Hematopoietic multipotent progenitor cell treated with erythropoietin and hydrocortisone succinate and interleukin-3 and kit ligand, for 15 days (in vitro differentiated cells): Measurements from ENCODE around the gene PCDHGB1.
"Not testable (repeated sequence)": the region's sequence is repeated elsewhere in the genome, so short reads cannot be mapped to it uniquely, and the experiment has no call there.

Experiments used
- DNase-seq: peaks from one replicate; pipeline ENCODE4 v3.0.0-alpha.2; 2015; ENCODE audit warnings: low spot score

Gene PCDHGB1

GRCh38 chr5:141383345-141383744, 33.4 kb downstream of the PCDHGB1 start:
- no peak for DNase-seq

- no peak for DNase-seq
Observed at GRCh38 chr5:141384471-141385267, 34.8 kb downstream of the PCDHGB1 start.

- DNase-seq: not testable (repeated sequence)
Observed at GRCh38 chr5:141387557-141388311, 37.8 kb downstream of the PCDHGB1 start, which contains the start of gene PCDHGB4. PCDHGB4 (plus strand) TSS chr5:141387698; CDS start chr5:141387885, 187 bp downstream.

- no peak for DNase-seq
Observed at GRCh38 chr5:141388661-141389060, 38.8 kb downstream of the PCDHGB1 start.

- no peak for DNase-seq
Observed at GRCh38 chr5:141389153-141390042, 39.5 kb downstream of the PCDHGB1 start.

- no peak for DNase-seq
Observed at GRCh38 chr5:141392429-141393198, 42.7 kb downstream of the PCDHGB1 start, which contains the start of gene PCDHGA8. PCDHGA8 (plus strand) TSS chr5:141392633; CDS start chr5:141392814, 181 bp downstream.

GRCh38 chr5:141393267-141393666, 43.4 kb downstream of the PCDHGB1 start:
- no peak for DNase-seq

GRCh38 chr5:141394401-141395187, 44.7 kb downstream of the PCDHGB1 start:
- DNase-seq: not testable (repeated sequence)

GRCh38 chr5:141397756-141398551, 48.1 kb downstream of the PCDHGB1 start, which contains the start of gene PCDHGB5:
PCDHGB5 (plus strand) TSS chr5:141397947; CDS start chr5:141398128, 181 bp downstream.
- not testable (repeated sequence) for DNase-seq

- DNase-seq: no peak
Observed at GRCh38 chr5:141398608-141399007, 48.7 kb downstream of the PCDHGB1 start.

- no peak for DNase-seq
Observed at GRCh38 chr5:141399555-141400258, 49.8 kb downstream of the PCDHGB1 start.
